Panc1 (cell line): ENCODE results near the gene P2RX4. TPM values are rescaled to one million over a fixed set of nuclear protein-coding genes. Genes with fewer than 3 reads are reported as not detected.
"Not testable (repeated sequence)": the region's sequence is repeated elsewhere in the genome, so short reads cannot be mapped to it uniquely, and the experiment has no call there.

Experiments used
- ATAC-seq: fragments of 200-7000 bp; cut with Tn5 transposase; 2 replicates; pipeline ENCODE4 v1.9.1; 2020; ENCODE audit warnings: mild to moderate bottlenecking, moderate library complexity
- BruUV-seq: library from RNA; stranded (reverse); fragments of 400-500 nt; replicated peaks from 2 replicates; lab custom pipeline; 2021; lab: Mats Ljungman, UMichigan
- CTCF ChIA-PET: fragments of 300-600 bp; sonication (Branson Sonifier 250); formaldehyde crosslinking; loops from one replicate; lab custom pipeline; 2022; ENCODE audit warnings: antibody characterized with exemption; lab: Charles Lee
- POLR2A ChIA-PET: fragments of 300-600 bp; sonication (Branson Sonifier 250); formaldehyde crosslinking; loops from one replicate; lab custom pipeline; 2022; ENCODE audit warnings: antibody characterized with exemption; lab: Charles Lee
- DNase-seq: peaks from one replicate; pipeline ENCODE4 v3.0.0-alpha.2; 2010; ENCODE audit warnings: low read depth, low spot score
- H3K27ac ChIP-seq: 2 replicates; pipeline ENCODE4 v1.5.1; 2011; ENCODE audit warnings: mild to moderate bottlenecking, low read length, inconsistent platforms
- H3K27me3 ChIP-seq: fragments of 200-500 bp; sonication (Bioruptor generic); 2 replicates; pipeline ENCODE4 v1.6.0; 2014; ENCODE audit warnings: low read length, inconsistent platforms; ENCODE audit not compliant: control insufficient read depth, insufficient read depth
- H3K36me3 ChIP-seq: fragments of 200-500 bp; sonication (Bioruptor generic); 2 replicates; pipeline ENCODE4 v1.5.1; 2014; ENCODE audit warnings: inconsistent platforms, mild to moderate bottlenecking, low read length, moderate library complexity; ENCODE audit not compliant: control insufficient read depth, insufficient read depth
- H3K4me1 ChIP-seq: 2 replicates; pipeline ENCODE4 v1.5.1; 2011; ENCODE audit warnings: inconsistent platforms, mild to moderate bottlenecking, low read length, moderate library complexity; ENCODE audit not compliant: control insufficient read depth, insufficient read depth
- H3K4me3 ChIP-seq, 2 experiments: 2 replicates each; pipeline ENCODE4 v1.5.1; 2011 to 2012; ENCODE audit warnings: low read depth in 2 of 2, low read length in 2 of 2, mild to moderate bottlenecking in 2 of 2, inconsistent platforms in 1 of 2, moderate library complexity in 1 of 2
- H3K9me3 ChIP-seq: fragments of 200-500 bp; sonication (Bioruptor generic); 2 replicates; pipeline ENCODE4 v1.5.1; 2014; ENCODE audit warnings: low read depth, mild to moderate bottlenecking, inconsistent platforms, low read length, moderate library complexity; ENCODE audit not compliant: control insufficient read depth, insufficient read depth
- POLR2AphosphoS5 ChIP-seq: IDR thresholded peaks from 2 replicates; pipeline ENCODE4 v1.6.1; 2012; ENCODE audit warnings: mild to moderate bottlenecking, low read depth, low read length, moderate library complexity
- SIN3A ChIP-seq: IDR thresholded peaks from 2 replicates; pipeline ENCODE4 v1.6.1; 2012; ENCODE audit warnings: low read depth, mild to moderate bottlenecking, low read length, moderate library complexity, borderline replicate concordance; ENCODE audit not compliant: insufficient read depth
- TCF7L2 ChIP-seq: IDR thresholded peaks from 2 replicates; pipeline ENCODE4 v1.6.1; 2011; ENCODE audit warnings: mild to moderate bottlenecking, low read depth, low read length, inconsistent platforms
- in situ Hi-C: cut with HindIII; loops from 2 replicates; pipeline ENCODE4 v1.10.0; 2016; ENCODE audit warnings: low sequenced_read_pairs, low pct_unique_long_range_greater_than_20kb
- intact Hi-C: fragments of 100-400 bp; cut with micrococcal nuclease; formaldehyde crosslinking; loops from one replicate; pipeline ENCODE4 v1.10.0; 2022; ENCODE audit not compliant: unreplicated experiment
- total RNA-seq: library from RNA; stranded (reverse); gene quantifications from one replicate; pipeline ENCODE4 v1.2.1, GENCODE V29; 2021; ENCODE audit not compliant: unreplicated experiment
- TF ChIP-seq, protein P1 (sequence below), 2 experiments: IDR thresholded peaks; 2 replicates each; pipeline ENCODE4 v1.6.1; 2011 to 2012; ENCODE audit warnings: low read depth in 2 of 2, control low read depth in 1 of 2, low read length in 1 of 2, mild to moderate bottlenecking in 1 of 2, moderate library complexity in 1 of 2; ENCODE audit not compliant: insufficient read depth in 1 of 2
- TF ChIP-seq, protein P2 (sequence below): fragments of 450-650 bp; IDR thresholded peaks from 2 replicates; pipeline ENCODE4 v1.5.1; 2017; ENCODE audit warnings: mild to moderate bottlenecking

Gene P2RX4
- total RNA-seq, 1 experiment from 2014 or later = 12.4 TPM

DNA sequence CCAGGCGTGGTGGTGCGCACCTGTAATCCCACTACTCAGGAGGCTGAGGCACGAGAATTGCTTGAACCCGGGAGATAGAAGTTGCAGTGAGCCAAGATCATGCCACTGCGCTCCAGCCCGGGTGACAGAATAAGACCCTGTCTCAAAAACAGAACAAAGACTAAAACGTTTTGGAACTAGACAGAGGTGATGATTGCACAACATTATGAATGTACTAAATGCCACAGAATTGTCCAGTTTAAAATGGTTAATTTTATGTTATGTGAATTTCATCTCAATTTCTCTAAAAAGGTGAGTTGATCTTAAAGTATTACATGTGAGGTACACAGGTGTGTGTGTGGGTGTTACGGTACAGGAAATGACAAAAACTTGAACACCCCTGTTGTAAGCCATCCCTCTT, 16.5 kb downstream of the P2RX4 start:
- Histone ChIP-seq H3K9me3 (no peaks in the 10 kb centered on the region), H3K4me3 (no peak overlapping the region), H3K4me1 (no peaks in the 10 kb centered on the region), H3K27ac (no peak overlapping the region), H3K36me3 (no peaks in the 10 kb centered on the region), H3K27me3 (no peaks in the 10 kb centered on the region)
- no TSS peak for BruUV-seq
- intact Hi-C loops = no loop called here
- DNase-seq (no peak), ATAC-seq (no peak)
- ChIA-PET CTCF (interaction anchor here (0.6 kb wide), 1 partner anchor 109 kb away, joined by 5 read pairs; no protein-coding TSS in a partner anchor), POLR2A (no interaction called here)
- no peak for TF ChIP-seq TCF7L2
- TF ChIP-seq SIN3A = no peak
- TF ChIP-seq, protein P1, sequence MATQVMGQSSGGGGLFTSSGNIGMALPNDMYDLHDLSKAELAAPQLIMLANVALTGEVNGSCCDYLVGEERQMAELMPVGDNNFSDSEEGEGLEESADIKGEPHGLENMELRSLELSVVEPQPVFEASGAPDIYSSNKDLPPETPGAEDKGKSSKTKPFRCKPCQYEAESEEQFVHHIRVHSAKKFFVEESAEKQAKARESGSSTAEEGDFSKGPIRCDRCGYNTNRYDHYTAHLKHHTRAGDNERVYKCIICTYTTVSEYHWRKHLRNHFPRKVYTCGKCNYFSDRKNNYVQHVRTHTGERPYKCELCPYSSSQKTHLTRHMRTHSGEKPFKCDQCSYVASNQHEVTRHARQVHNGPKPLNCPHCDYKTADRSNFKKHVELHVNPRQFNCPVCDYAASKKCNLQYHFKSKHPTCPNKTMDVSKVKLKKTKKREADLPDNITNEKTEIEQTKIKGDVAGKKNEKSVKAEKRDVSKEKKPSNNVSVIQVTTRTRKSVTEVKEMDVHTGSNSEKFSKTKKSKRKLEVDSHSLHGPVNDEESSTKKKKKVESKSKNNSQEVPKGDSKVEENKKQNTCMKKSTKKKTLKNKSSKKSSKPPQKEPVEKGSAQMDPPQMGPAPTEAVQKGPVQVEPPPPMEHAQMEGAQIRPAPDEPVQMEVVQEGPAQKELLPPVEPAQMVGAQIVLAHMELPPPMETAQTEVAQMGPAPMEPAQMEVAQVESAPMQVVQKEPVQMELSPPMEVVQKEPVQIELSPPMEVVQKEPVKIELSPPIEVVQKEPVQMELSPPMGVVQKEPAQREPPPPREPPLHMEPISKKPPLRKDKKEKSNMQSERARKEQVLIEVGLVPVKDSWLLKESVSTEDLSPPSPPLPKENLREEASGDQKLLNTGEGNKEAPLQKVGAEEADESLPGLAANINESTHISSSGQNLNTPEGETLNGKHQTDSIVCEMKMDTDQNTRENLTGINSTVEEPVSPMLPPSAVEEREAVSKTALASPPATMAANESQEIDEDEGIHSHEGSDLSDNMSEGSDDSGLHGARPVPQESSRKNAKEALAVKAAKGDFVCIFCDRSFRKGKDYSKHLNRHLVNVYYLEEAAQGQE (IDR thresholded peaks at IDR 0.05; ENCODE audit: insufficient read depth in 1 of 2, low read depth in 2 of 2, low read length in 1 of 2) = no peak
- no peak for TF ChIP-seq POLR2AphosphoS5
- TF ChIP-seq, protein P2, sequence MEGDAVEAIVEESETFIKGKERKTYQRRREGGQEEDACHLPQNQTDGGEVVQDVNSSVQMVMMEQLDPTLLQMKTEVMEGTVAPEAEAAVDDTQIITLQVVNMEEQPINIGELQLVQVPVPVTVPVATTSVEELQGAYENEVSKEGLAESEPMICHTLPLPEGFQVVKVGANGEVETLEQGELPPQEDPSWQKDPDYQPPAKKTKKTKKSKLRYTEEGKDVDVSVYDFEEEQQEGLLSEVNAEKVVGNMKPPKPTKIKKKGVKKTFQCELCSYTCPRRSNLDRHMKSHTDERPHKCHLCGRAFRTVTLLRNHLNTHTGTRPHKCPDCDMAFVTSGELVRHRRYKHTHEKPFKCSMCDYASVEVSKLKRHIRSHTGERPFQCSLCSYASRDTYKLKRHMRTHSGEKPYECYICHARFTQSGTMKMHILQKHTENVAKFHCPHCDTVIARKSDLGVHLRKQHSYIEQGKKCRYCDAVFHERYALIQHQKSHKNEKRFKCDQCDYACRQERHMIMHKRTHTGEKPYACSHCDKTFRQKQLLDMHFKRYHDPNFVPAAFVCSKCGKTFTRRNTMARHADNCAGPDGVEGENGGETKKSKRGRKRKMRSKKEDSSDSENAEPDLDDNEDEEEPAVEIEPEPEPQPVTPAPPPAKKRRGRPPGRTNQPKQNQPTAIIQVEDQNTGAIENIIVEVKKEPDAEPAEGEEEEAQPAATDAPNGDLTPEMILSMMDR = no peak
- in situ Hi-C loops = no loop called here

DNA sequence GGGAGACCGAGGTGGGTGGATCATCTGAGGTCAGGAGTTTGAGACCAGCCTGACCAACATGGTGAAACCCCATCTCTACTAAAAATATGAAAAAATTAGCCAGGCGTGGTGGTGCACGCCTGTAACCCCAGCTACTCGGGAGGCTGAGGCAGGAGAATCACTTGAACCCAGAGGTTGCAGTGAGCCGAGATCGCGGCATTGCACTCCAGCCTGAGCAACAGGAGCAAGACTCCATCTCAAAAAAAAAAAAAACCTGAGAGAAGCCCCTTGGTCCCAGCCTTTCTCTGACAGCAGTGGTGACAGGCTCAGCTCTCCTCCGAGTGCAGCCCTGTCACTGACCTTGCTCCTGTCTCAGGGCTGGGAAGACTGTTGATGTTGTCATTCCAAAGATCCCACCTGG, 16.9 kb downstream of the P2RX4 start:
- CTCF ChIA-PET = interaction anchor here (0.6 kb wide), 1 partner anchor 108 kb away, joined by 5 read pairs; no protein-coding TSS in a partner anchor
- H3K27ac ChIP-seq, H3K36me3 ChIP-seq, POLR2A ChIA-PET, BruUV-seq, ATAC-seq, in situ Hi-C loops, H3K27me3 ChIP-seq, H3K9me3 ChIP-seq, H3K4me3 ChIP-seq, DNase-seq, intact Hi-C loops, H3K4me1 ChIP-seq: not testable (repeated sequence)

DNA sequence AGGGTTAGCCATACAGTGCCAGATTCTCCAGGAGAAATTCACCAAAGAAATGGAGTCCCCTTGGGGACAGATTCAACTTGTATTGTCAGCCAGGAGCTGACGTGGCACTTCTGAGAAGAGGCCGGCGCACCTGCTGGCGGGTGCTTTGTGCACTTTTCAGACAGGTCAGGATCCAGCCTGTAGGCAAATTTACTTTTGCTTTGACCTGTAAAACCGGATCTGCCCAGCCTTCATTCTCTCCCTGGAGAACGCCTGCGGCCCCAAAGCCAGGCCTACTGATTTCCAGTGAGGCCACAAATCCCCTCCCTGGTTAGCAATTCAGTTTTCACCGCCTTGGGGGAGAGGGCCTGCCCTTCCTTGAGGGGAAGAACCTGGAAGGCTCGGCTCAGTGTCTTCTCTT, 17.4 kb downstream of the P2RX4 start:
- TF ChIP-seq TCF7L2 (no peak), SIN3A (no peak), POLR2AphosphoS5 (no peak)
- TF ChIP-seq, protein P1 (IDR thresholded peaks at IDR 0.05; ENCODE audit: insufficient read depth in 1 of 2, low read depth in 2 of 2, low read length in 1 of 2) = no peak
- TF ChIP-seq, protein P2 = no peak
- DNase-seq (no peak), ATAC-seq (no peak)
- H3K27me3 ChIP-seq = no peaks in the 10 kb centered on the region
- no peak overlapping the region for H3K4me3 ChIP-seq
- no peaks in the 10 kb centered on the region for H3K4me1 ChIP-seq
- intact Hi-C loops = no loop called here
- H3K27ac ChIP-seq = no peak overlapping the region
- H3K36me3 ChIP-seq = no peaks in the 10 kb centered on the region
- POLR2A ChIA-PET = no interaction called here
- in situ Hi-C loops = no loop called here
- no peaks in the 10 kb centered on the region for H3K9me3 ChIP-seq
- BruUV-seq = no TSS peak
- CTCF ChIA-PET = no interaction called here
